Activated B cell treated with CpG ODN at 0.5 μM for 24 hours (primary cell): ENCODE results near the gene P2RX1. TPM values are rescaled to one million over a fixed set of nuclear protein-coding genes. Genes with fewer than 3 reads are reported as not detected.

Source experiments
- ATAC-seq: fragments of 200-7000 bp; cut with Tn5 transposase; one replicate; pipeline ENCODE4 v1.10.0; 2021; ENCODE audit warnings: low read depth, mild to moderate bottlenecking, moderate library complexity
- CTCF ChIA-PET: fragments of 350-600 bp; sonication (Branson Sonifier 250); formaldehyde crosslinking; loops from one replicate; lab custom pipeline; 2021; ENCODE audit warnings: antibody characterized with exemption; lab: Charles Lee
- POLR2A ChIA-PET: fragments of 350-600 bp; sonication (Branson Sonifier 250); formaldehyde crosslinking; loops from one replicate; lab custom pipeline; 2021; ENCODE audit warnings: antibody characterized with exemption; lab: Charles Lee
- DNase-seq: peaks from one replicate; pipeline ENCODE4 v3.0.0; 2022
- H3K27ac Mint-ChIP-seq: one replicate; pipeline ENCODE4 v1.8.0; 2020; ENCODE audit warnings: mixed read lengths
- H3K27me3 Mint-ChIP-seq: one replicate; pipeline ENCODE4 v1.8.0; 2021; ENCODE audit warnings: mixed read lengths
- H3K36me3 Mint-ChIP-seq: one replicate; pipeline ENCODE4 v1.8.0; 2021; ENCODE audit warnings: low read depth, mixed read lengths
- H3K4me1 Mint-ChIP-seq: one replicate; pipeline ENCODE4 v1.8.0; 2021; ENCODE audit warnings: mixed read lengths
- H3K4me3 Mint-ChIP-seq: one replicate; pipeline ENCODE4 v1.8.0; 2020; ENCODE audit warnings: mild to moderate bottlenecking, mixed read lengths
- H3K9me3 Mint-ChIP-seq: one replicate; pipeline ENCODE4 v1.8.0; 2020; ENCODE audit warnings: mixed read lengths
- CTCF ChIP-seq: fragments of 200-600 bp; IDR thresholded peaks from one replicate; pipeline ENCODE4 v1.8.0; 2022; ENCODE audit warnings: antibody characterized with exemption, mild to moderate bottlenecking
- intact Hi-C: fragments of 100-400 bp; cut with micrococcal nuclease; formaldehyde crosslinking; loops from one replicate; pipeline ENCODE4 v1.15.1; 2024
- total RNA-seq: library from RNA; stranded (reverse); gene quantifications from 2 replicates; pipeline ENCODE4 v1.2.3, GENCODE V29; 2022

The P2RX1 gene
- total RNA-seq, 1 donor from 2014 or later: 26.0 TPM

- ATAC-seq: peak; percentile 22
- H3K4me1 Mint-ChIP-seq: peaks cover 57% of the 10 kb centered on the region
Measured at GRCh38 chr17:3890082-3890877, 26.0 kb downstream of the P2RX1 start.

GRCh38 chr17:3889325-3890012 is 26.8 kb downstream of the P2RX1 start:
- Mint-ChIP-seq H3K4me3 (no peak overlapping the region), H3K9me3 (no peaks in the 10 kb centered on the region)

More at GRCh38 chr17:3890082-3890877, 26.0 kb downstream of the P2RX1 start:
- no peak for TF ChIP-seq CTCF
- no peak overlapping the region for H3K27ac Mint-ChIP-seq
- ChIA-PET POLR2A (interaction anchor here (0.5 to 2.7 kb wide), 10 partner anchors 10 to 253 kb away, joined by 3 to 13 read pairs (median 6); partner anchors contain the start of genes NCBP3 and P2RX1), CTCF (interaction anchor here (1.5 to 2.8 kb wide), 3 partner anchors 24 to 44 kb away, joined by 4 to 7 read pairs (median 4); partner anchors contain the start of gene NCBP3)
- intact Hi-C loops: no loop called here
- peak overlapping the region; percentile 38 for H3K4me3 Mint-ChIP-seq
- H3K27me3 Mint-ChIP-seq: no peaks in the 10 kb centered on the region
- H3K36me3 Mint-ChIP-seq: no peaks in the 10 kb centered on the region
- peak; percentile 54 for DNase-seq
- no peaks in the 10 kb centered on the region for H3K9me3 Mint-ChIP-seq

DNA sequence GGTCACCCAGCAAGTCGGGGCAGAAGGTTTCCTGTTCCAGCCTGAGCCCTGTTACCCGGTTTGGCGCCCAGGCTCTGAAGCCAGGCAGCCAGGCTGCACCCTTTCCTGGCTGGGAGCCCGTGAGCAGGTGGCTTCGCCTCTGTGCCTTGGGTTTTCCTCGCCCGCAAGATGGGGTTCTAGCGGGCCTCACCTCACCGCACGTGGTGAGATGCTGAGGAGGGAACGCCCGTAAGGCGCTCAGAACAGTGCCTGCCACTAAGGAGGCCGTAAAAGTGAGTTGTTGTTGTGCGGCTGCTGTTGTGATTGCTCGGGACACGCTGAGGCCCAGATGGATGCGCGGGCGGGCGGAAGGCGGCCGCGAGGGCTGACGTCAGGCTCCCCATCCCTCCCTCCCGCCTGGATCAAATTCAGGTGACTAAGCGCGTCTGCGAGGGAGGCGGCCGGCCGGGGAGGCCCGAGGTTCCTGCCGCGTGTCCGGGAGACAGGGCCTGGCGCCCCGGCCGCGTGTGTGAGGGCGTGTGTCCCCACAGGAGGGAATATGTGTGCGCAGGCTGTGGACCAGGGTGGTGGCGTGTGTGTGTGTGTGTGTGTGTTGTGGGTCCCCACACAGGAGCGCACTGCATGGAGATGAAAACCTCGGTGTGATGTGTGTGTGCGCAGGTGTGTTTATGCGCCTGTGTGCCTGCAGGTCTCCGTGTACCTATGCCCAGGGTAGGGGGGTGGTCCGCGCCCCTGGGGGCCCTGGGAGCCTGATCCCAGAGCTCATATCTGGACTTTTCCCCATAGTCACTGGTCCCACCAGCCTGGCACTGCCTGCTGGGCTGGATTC is 27.7 kb downstream of the P2RX1 start:
- ChIA-PET POLR2A (interaction anchor here (2.7 kb wide), 1 partner anchor 26 kb away, joined by 13 read pairs; no protein-coding TSS in a partner anchor), CTCF (no interaction called here)
- intact Hi-C loops: no loop called here
- Mint-ChIP-seq H3K36me3 (no peaks in the 10 kb centered on the region), H3K4me3 (no peak overlapping the region), H3K9me3 (no peaks in the 10 kb centered on the region), H3K27me3 (no peaks in the 10 kb centered on the region), H3K4me1 (peaks cover 47% of the 10 kb centered on the region), H3K27ac (no peak overlapping the region)
- no peak for TF ChIP-seq CTCF
- no peak for DNase-seq
- ATAC-seq: no peak

More at GRCh38 chr17:3889325-3890012, 26.8 kb downstream of the P2RX1 start:
- DNase-seq (no peak), ATAC-seq (no peak)
- no peaks in the 10 kb centered on the region for H3K36me3 Mint-ChIP-seq
- H3K4me1 Mint-ChIP-seq: peaks cover 52% of the 10 kb centered on the region
- no peak for TF ChIP-seq CTCF
- H3K27ac Mint-ChIP-seq: no peak overlapping the region
- intact Hi-C loops: no loop called here
- no peaks in the 10 kb centered on the region for H3K27me3 Mint-ChIP-seq
- ChIA-PET CTCF (interaction anchor here (1.5 to 2.8 kb wide), 3 partner anchors 25 to 43 kb away, joined by 4 to 7 read pairs (median 4); partner anchors contain the start of gene NCBP3), POLR2A (interaction anchor here (0.5 to 2.7 kb wide), 8 partner anchors 10 to 74 kb away, joined by 3 to 13 read pairs (median 6); partner anchors contain the start of genes NCBP3 and P2RX1)

DNA sequence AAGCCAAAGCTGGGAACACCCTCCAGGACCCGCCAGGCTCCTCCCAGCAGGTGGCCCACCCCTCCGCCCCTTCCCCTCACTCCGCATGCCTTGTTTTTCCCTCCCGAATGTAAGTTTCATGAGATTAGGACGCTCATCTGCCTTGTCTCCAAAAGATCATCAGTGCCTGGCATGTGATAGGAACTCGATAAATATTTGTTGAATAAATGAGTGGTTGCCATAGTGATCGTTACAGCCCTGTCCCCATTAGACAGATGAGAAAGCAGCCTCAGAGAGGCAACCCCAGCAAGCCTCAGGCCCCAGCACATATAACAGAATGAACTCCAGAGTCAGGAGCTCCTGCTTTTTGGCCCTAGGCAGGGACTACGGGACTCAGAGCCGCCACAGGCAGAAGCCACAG is 28.5 kb downstream of the P2RX1 start:
- Mint-ChIP-seq H3K4me3 (no peak overlapping the region), H3K27me3 (no peaks in the 10 kb centered on the region), H3K27ac (no peak overlapping the region), H3K9me3 (no peaks in the 10 kb centered on the region), H3K4me1 (peaks cover 44% of the 10 kb centered on the region), H3K36me3 (peaks cover 2% of the 10 kb centered on the region)
- ChIA-PET POLR2A (no interaction called here), CTCF (no interaction called here)
- no peak for TF ChIP-seq CTCF
- ATAC-seq (no peak), DNase-seq (no peak)
- intact Hi-C loops: no loop called here
